NCI-H2171 treated with DMSO at 0.1 percent for 48 hours (cell line): ENCODE data around the gene RBM44.
A peak's percentile ranks its signal among the peaks of the same experiment; 100 is the strongest.
"Not testable (repeated sequence)": the region's sequence is repeated elsewhere in the genome, so short reads cannot be mapped to it uniquely, and the experiment has no call there.

Experiments
- DNase-seq: peaks from one replicate; lab custom pipeline; 2025; lab: John Stamatoyannopoulos, UW

The RBM44 gene

GRCh38 chr2:237774811-237775553 lies 23.6 kb upstream of the RBM44 start:
- DNase-seq = peak; percentile 13

GRCh38 chr2:237779521-237779920 lies 19.1 kb upstream of the RBM44 start:
- no peak for DNase-seq

GRCh38 chr2:237782181-237782580 lies 16.4 kb upstream of the RBM44 start:
- DNase-seq = peak; percentile 24

GRCh38 chr2:237783678-237784077 lies 14.9 kb upstream of the RBM44 start:
- DNase-seq = not testable (repeated sequence)

GRCh38 chr2:237786936-237787335 lies 11.6 kb upstream of the RBM44 start:
- no peak for DNase-seq

GRCh38 chr2:237790353-237790752 lies 8.2 kb upstream of the RBM44 start:
- no peak for DNase-seq

GRCh38 chr2:237791977-237792727 lies 6.4 kb upstream of the RBM44 start:
- DNase-seq = no peak

GRCh38 chr2:237797253-237797652 lies 1.3 kb upstream of the RBM44 start:
- no peak for DNase-seq

- DNase-seq = no peak
These were observed 465 bp downstream of the RBM44 start for GRCh38 chr2:237799060-237799428.

- DNase-seq = no peak
These were observed 2.9 kb downstream of the RBM44 start for GRCh38 chr2:237801466-237801865.

GRCh38 chr2:237806334-237806733 lies 7.8 kb downstream of the RBM44 start:
- DNase-seq = no peak

- no peak for DNase-seq
These were observed 17.1 kb downstream of the RBM44 start for GRCh38 chr2:237815637-237816036.

- DNase-seq = no peak
These were observed 18.0 kb downstream of the RBM44 start for GRCh38 chr2:237816531-237816930.

- DNase-seq = no peak
These were observed 19.5 kb downstream of the RBM44 start for GRCh38 chr2:237818066-237818473.

GRCh38 chr2:237819231-237819630 lies 20.7 kb downstream of the RBM44 start:
- DNase-seq = no peak

- no peak for DNase-seq
These were observed 21.8 kb downstream of the RBM44 start for GRCh38 chr2:237820421-237820820.

- no peak for DNase-seq
These were observed 25.0 kb downstream of the RBM44 start for GRCh38 chr2:237823544-237823943.

- no peak for DNase-seq
These were observed 25.5 kb downstream of the RBM44 start for GRCh38 chr2:237824085-237824484.

GRCh38 chr2:237827421-237827987 lies 28.9 kb downstream of the RBM44 start:
- no peak for DNase-seq

GRCh38 chr2:237830522-237830921 lies 31.9 kb downstream of the RBM44 start:
- no peak for DNase-seq

- no peak for DNase-seq
These were observed 35.0 kb downstream of the RBM44 start for GRCh38 chr2:237833546-237833945.

GRCh38 chr2:237835372-237835771 lies 36.8 kb downstream of the RBM44 start:
- DNase-seq = no peak

- DNase-seq = no peak
These were observed 42.5 kb downstream of the RBM44 start for GRCh38 chr2:237841051-237841450.
